IPS-20b (cell line): ENCODE measurements around the gene LOXL1.

Experiments used
- H3K27ac ChIP-seq: one replicate; pipeline ENCODE4 v1.5.1; 2013; ENCODE audit warnings: low read length
- H3K27me3 ChIP-seq: 2 replicates; pipeline ENCODE4 v1.6.1; 2013; ENCODE audit warnings: mild to moderate bottlenecking, low read length, inconsistent platforms; ENCODE audit not compliant: insufficient read depth
- H3K36me3 ChIP-seq: 2 replicates; pipeline ENCODE4 v1.6.1; 2013; ENCODE audit warnings: low read depth, mild to moderate bottlenecking, inconsistent platforms, low read length, moderate library complexity; ENCODE audit not compliant: insufficient read depth
- H3K4me1 ChIP-seq: 2 replicates; pipeline ENCODE4 v1.6.1; 2013; ENCODE audit warnings: mild to moderate bottlenecking, control low read depth, inconsistent platforms, low read length, moderate library complexity; ENCODE audit not compliant: insufficient read depth
- H3K4me3 ChIP-seq: 2 replicates; pipeline ENCODE4 v1.5.1; 2013; ENCODE audit warnings: mild to moderate bottlenecking, low read length, inconsistent platforms
- H3K9ac ChIP-seq: 2 replicates; pipeline ENCODE4 v1.6.1; 2013; ENCODE audit warnings: low read depth, mild to moderate bottlenecking, inconsistent platforms, low read length, moderate library complexity
- H3K9me3 ChIP-seq: 2 replicates; pipeline ENCODE4 v1.6.1; 2013; ENCODE audit warnings: mild to moderate bottlenecking, low read depth, low read length, inconsistent platforms; ENCODE audit not compliant: insufficient read depth

The LOXL1 gene

GRCh38 chr15:73981761-73982221, 55.5 kb downstream of the LOXL1 start:
- Histone ChIP-seq H3K9ac (no peak overlapping the region), H3K36me3 (no peaks in the 10 kb centered on the region), H3K27ac (no peak overlapping the region)

GRCh38 chr15:73982222-73982962, 56.1 kb downstream of the LOXL1 start:
- H3K27me3 ChIP-seq = no peaks in the 10 kb centered on the region; the same call in 1 of the 2 replicates
- no peak overlapping the region for H3K4me3 ChIP-seq
- H3K9me3 ChIP-seq = no peaks in the 10 kb centered on the region
- no peak overlapping the region for H3K27ac ChIP-seq
- H3K4me1 ChIP-seq = no peaks in the 10 kb centered on the region
- H3K36me3 ChIP-seq = no peaks in the 10 kb centered on the region
- no peak overlapping the region for H3K9ac ChIP-seq

More at GRCh38 chr15:73981761-73982221, 55.5 kb downstream of the LOXL1 start:
- no peaks in the 10 kb centered on the region for H3K9me3 ChIP-seq
- no peaks in the 10 kb centered on the region for H3K4me1 ChIP-seq
- H3K27me3 ChIP-seq = no peaks in the 10 kb centered on the region; the same call in 1 of the 2 replicates
- H3K4me3 ChIP-seq = no peak overlapping the region

- H3K9ac ChIP-seq = no peak overlapping the region
- H3K27ac ChIP-seq = no peak overlapping the region
- no peaks in the 10 kb centered on the region; the same call in 1 of the 2 replicates for H3K27me3 ChIP-seq
- no peaks in the 10 kb centered on the region for H3K36me3 ChIP-seq
- H3K4me1 ChIP-seq = no peaks in the 10 kb centered on the region
- H3K4me3 ChIP-seq = no peak overlapping the region
- no peaks in the 10 kb centered on the region for H3K9me3 ChIP-seq
These were observed 57.0 kb downstream of the LOXL1 start for GRCh38 chr15:73983211-73983727.

- H3K36me3 ChIP-seq = no peaks in the 10 kb centered on the region
- H3K4me3 ChIP-seq = no peak overlapping the region
- no peak overlapping the region for H3K27ac ChIP-seq
- no peaks in the 10 kb centered on the region; the same call in 1 of the 2 replicates for H3K27me3 ChIP-seq
- no peaks in the 10 kb centered on the region for H3K4me1 ChIP-seq
- no peaks in the 10 kb centered on the region for H3K9me3 ChIP-seq
- H3K9ac ChIP-seq = no peak overlapping the region
These were observed 57.5 kb downstream of the LOXL1 start for GRCh38 chr15:73983773-73984172.

GRCh38 chr15:73984208-73984979, 58.1 kb downstream of the LOXL1 start:
- H3K27ac ChIP-seq = no peak overlapping the region
- H3K4me1 ChIP-seq = no peaks in the 10 kb centered on the region
- H3K27me3 ChIP-seq = no peaks in the 10 kb centered on the region; the same call in 1 of the 2 replicates
- no peaks in the 10 kb centered on the region for H3K9me3 ChIP-seq
- no peak overlapping the region for H3K4me3 ChIP-seq
- no peak overlapping the region for H3K9ac ChIP-seq
- H3K36me3 ChIP-seq = no peaks in the 10 kb centered on the region

GRCh38 chr15:73985101-73985873, 59.0 kb downstream of the LOXL1 start:
- H3K27ac ChIP-seq = no peak overlapping the region
- H3K9me3 ChIP-seq = no peaks in the 10 kb centered on the region
- H3K4me3 ChIP-seq = no peak overlapping the region
- no peak overlapping the region for H3K9ac ChIP-seq
- H3K36me3 ChIP-seq = no peaks in the 10 kb centered on the region
- H3K4me1 ChIP-seq = no peaks in the 10 kb centered on the region
- H3K27me3 ChIP-seq = no peaks in the 10 kb centered on the region; the same call in 1 of the 2 replicates

- Histone ChIP-seq H3K27me3 (peaks cover 4% of the 10 kb centered on the region; the same call in 1 of the 2 replicates), H3K36me3 (no peaks in the 10 kb centered on the region), H3K27ac (no peak overlapping the region), H3K4me1 (no peaks in the 10 kb centered on the region), H3K4me3 (no peak overlapping the region), H3K9ac (no peak overlapping the region), H3K9me3 (no peaks in the 10 kb centered on the region)
These were observed 60.0 kb downstream of the LOXL1 start for GRCh38 chr15:73986055-73986775.

- H3K9ac ChIP-seq = no peak overlapping the region
- 0 out of 2 replicates have a peak, but pooled peaks cover 4% of the 10 kb centered on the region for H3K27me3 ChIP-seq
- no peaks in the 10 kb centered on the region; the same call in 1 of the 2 replicates for H3K4me1 ChIP-seq
- no peaks in the 10 kb centered on the region for H3K9me3 ChIP-seq
- H3K4me3 ChIP-seq = no peak overlapping the region
- no peak overlapping the region for H3K27ac ChIP-seq
- no peaks in the 10 kb centered on the region for H3K36me3 ChIP-seq
These were observed 60.5 kb downstream of the LOXL1 start for GRCh38 chr15:73986776-73987056.

- H3K9me3 ChIP-seq = no peaks in the 10 kb centered on the region
- H3K27ac ChIP-seq = no peak overlapping the region
- H3K4me3 ChIP-seq = no peak overlapping the region
- H3K36me3 ChIP-seq = no peaks in the 10 kb centered on the region
- H3K4me1 ChIP-seq = no peaks in the 10 kb centered on the region; the same call in 1 of the 2 replicates
- 0 out of 2 replicates have a peak, but pooled peaks cover 4% of the 10 kb centered on the region for H3K27me3 ChIP-seq
- H3K9ac ChIP-seq = no peak overlapping the region
These were observed 61.0 kb downstream of the LOXL1 start for GRCh38 chr15:73987250-73987649.

GRCh38 chr15:73987681-73988444, 61.6 kb downstream of the LOXL1 start:
- no peak overlapping the region for H3K9ac ChIP-seq
- no peaks in the 10 kb centered on the region for H3K36me3 ChIP-seq
- no peaks in the 10 kb centered on the region for H3K9me3 ChIP-seq
- no peaks in the 10 kb centered on the region; the same call in 1 of the 2 replicates for H3K4me1 ChIP-seq
- H3K4me3 ChIP-seq = no peak overlapping the region
- no peak overlapping the region for H3K27ac ChIP-seq
- 0 out of 2 replicates have a peak, but pooled peaks cover 4% of the 10 kb centered on the region for H3K27me3 ChIP-seq
